ENCODE results near the gene GRK5. TPM values are rescaled to one million over a fixed set of nuclear protein-coding genes. Genes with fewer than 3 reads are reported as not detected.

GRK5 gene
- total RNA-seq, 1 donor from 2014 or later = 2.8 TPM

- Histone ChIP-seq H3K27me3 (ENCODE audit: control insufficient read depth, insufficient read depth, low read length) (no peaks in the 10 kb centered on the region), H3K36me3 (ENCODE audit: control insufficient read depth, insufficient read depth, low read length) (no peaks in the 10 kb centered on the region), H3K4me3 (ENCODE audit: low read depth, low read length) (no peak overlapping the region)
- DNase-seq (ENCODE audit: low read depth) = no peak
- TF ChIP-seq CTCF (IDR thresholded peaks at IDR 0.05; ENCODE audit: insufficient read depth, low read length, poor library complexity, severe bottlenecking) = no peak
These were observed 90.0 kb downstream of the GRK5 start for GRCh38 chr10:119297207-119297968.

DNA sequence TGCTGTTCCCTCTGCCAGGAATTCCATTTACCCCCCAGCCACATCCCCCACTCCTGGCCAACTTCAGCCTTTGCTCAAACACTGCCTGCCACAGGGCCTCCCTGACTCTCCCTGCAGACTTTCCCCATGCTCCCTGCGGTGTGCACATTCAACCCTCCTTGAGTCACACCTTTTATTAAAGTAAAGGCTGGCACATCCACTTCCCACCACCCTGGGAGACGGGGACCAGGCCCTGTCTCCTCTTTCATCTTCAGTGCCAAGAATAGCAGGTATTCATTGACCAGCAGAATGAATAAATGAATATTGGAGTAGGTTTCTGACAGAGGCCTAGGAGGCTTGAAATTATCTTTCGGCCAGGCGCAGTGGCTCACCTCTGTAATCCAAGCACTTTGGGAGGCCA is 91.4 kb downstream of the GRK5 start:
- Histone ChIP-seq H3K36me3 (ENCODE audit: control insufficient read depth, insufficient read depth, low read length) (no peaks in the 10 kb centered on the region), H3K4me3 (ENCODE audit: low read depth, low read length) (no peak overlapping the region), H3K27me3 (ENCODE audit: control insufficient read depth, insufficient read depth, low read length) (no peaks in the 10 kb centered on the region)
- DNase-seq (ENCODE audit: low read depth) = no peak
- TF ChIP-seq CTCF (IDR thresholded peaks at IDR 0.05; ENCODE audit: insufficient read depth, low read length, poor library complexity, severe bottlenecking) = no peak

GRCh38 chr10:119299531-119299930 is 92.2 kb downstream of the GRK5 start:
- H3K4me3 ChIP-seq (ENCODE audit: low read depth, low read length) = no peak overlapping the region
- H3K36me3 ChIP-seq (ENCODE audit: control insufficient read depth, insufficient read depth, low read length) = no peaks in the 10 kb centered on the region
- no peak for TF ChIP-seq CTCF (IDR thresholded peaks at IDR 0.05; ENCODE audit: insufficient read depth, low read length, poor library complexity, severe bottlenecking)
- no peaks in the 10 kb centered on the region for H3K27me3 ChIP-seq (ENCODE audit: control insufficient read depth, insufficient read depth, low read length)
- DNase-seq (ENCODE audit: low read depth) = no peak

GRCh38 chr10:119301397-119301796 is 94.0 kb downstream of the GRK5 start:
- no peaks in the 10 kb centered on the region for H3K36me3 ChIP-seq (ENCODE audit: control insufficient read depth, insufficient read depth, low read length)
- no peak for DNase-seq (ENCODE audit: low read depth)
- no peak overlapping the region for H3K4me3 ChIP-seq (ENCODE audit: low read depth, low read length)
- no peak for TF ChIP-seq CTCF (IDR thresholded peaks at IDR 0.05; ENCODE audit: insufficient read depth, low read length, poor library complexity, severe bottlenecking)
- no peaks in the 10 kb centered on the region for H3K27me3 ChIP-seq (ENCODE audit: control insufficient read depth, insufficient read depth, low read length)

DNA sequence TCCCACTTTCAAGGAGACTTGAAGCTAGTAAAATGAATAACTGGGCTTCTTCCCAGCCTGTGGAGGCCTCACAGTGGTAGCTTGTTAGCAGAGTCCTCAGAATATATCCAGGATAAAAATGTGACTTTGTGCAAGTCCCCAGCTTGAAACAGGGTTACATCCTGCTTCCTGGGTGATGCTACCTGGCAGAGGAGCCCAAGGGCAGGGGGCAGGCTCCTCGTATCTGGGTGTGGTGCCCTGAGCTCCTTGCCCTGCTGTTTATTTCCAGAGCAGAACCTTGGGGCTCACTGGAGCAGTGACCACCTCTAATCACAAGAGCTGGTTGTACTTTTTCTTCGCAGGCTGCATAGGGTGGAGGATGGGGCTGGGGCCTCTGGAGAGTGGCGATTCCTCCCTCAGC is 94.8 kb downstream of the GRK5 start:
- Histone ChIP-seq H3K36me3 (ENCODE audit: control insufficient read depth, insufficient read depth, low read length) (no peaks in the 10 kb centered on the region), H3K27me3 (ENCODE audit: control insufficient read depth, insufficient read depth, low read length) (no peaks in the 10 kb centered on the region), H3K4me3 (ENCODE audit: low read depth, low read length) (no peak overlapping the region)
- no peak for DNase-seq (ENCODE audit: low read depth)
- TF ChIP-seq CTCF (IDR thresholded peaks at IDR 0.05; ENCODE audit: insufficient read depth, low read length, poor library complexity, severe bottlenecking) = no peak
